ENCODE data around the gene CATSPERB.
"Not testable (repeated sequence)": the region's sequence is repeated elsewhere in the genome, so short reads cannot be mapped to it uniquely, and the experiment has no call there.

Gene CATSPERB

DNA sequence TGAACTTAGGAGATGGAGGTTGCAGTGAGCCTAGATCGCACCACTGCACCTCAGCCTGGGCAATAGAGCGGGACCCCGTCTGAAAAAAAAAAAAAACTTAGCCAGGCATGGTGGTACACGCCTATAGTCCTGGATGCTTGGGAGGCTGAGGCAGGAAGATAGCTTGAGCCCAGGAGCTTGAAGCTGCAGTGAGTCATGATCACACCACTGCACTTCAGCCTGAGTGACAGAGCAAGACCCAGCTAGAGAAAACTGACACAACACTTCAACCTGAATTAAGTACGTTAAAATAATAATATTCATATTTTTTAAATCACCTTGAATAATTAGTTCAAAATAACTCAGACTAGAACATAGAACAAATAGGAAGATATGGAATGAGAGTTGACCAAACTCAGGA lies 5.7 kb upstream of the CATSPERB start:
- DNase-seq, result no peak

DNA sequence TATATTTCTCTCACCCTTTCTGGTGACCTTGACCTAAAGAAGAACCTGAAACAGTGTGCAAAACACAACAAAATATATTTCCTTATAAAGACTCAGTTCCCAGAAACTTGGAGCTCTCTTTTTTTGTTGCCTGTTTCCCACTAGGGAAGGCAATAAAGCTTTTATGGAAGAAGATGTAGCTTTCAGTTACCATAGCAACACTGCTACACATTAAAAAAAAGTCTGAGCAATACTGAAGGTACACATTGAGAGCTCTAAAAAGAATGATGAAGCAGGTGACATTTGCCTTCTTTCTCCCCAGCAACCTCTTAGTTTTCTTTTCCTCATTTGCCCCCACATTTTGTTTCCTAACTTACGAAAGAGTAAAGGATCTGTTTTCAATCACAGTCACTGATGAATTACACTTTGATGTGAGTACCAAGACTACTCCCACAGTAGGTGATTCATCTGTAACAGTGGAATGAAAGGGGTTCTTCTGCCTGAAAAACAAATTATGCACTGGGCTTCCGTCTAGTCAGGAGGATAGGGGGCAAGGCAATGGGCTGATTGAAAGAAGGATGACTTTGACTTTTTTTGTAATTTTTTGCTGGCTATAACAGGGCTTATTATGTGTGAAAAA lies 1.1 kb upstream of the CATSPERB start:
- no peak for DNase-seq

DNA sequence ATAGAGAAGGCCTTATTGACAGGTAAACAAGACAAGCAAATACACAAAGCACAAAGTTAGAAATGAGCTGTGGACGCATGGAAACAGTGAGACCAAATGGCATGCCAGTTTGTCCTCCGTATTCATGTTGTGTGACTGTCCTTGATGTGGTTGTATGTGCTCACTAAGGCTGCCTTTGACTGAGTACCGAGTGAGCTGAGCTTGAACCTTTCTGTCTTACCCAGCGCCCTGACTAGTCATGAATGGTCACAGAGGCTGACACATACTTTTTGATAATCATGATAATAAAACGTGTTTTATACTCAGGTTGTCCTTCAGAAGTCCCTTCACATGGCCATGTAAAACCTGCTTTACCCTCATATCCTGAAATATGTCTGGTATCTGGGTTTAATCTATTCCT lies 553 bp upstream of the CATSPERB start:
- DNase-seq, result no peak

DNA sequence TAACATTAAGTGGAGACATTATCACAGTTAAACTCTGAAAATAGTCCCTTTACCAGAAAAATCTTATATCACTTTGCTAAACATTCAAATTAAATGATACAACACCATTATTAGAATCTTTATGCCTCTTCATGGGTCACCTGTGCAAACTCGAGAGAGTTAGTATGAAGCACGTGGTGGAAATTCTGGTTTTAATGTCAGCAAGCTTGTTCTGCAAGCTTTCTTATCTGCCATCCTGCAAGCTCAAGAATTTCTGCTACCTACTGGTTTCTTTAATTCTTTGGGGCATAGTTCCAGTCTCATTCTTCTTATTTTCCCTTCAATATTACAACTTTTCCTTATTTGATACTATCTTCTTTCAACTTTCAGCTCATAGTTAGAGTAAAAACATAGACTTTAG lies 868 bp downstream of the CATSPERB start:
- DNase-seq, result no peak

DNA sequence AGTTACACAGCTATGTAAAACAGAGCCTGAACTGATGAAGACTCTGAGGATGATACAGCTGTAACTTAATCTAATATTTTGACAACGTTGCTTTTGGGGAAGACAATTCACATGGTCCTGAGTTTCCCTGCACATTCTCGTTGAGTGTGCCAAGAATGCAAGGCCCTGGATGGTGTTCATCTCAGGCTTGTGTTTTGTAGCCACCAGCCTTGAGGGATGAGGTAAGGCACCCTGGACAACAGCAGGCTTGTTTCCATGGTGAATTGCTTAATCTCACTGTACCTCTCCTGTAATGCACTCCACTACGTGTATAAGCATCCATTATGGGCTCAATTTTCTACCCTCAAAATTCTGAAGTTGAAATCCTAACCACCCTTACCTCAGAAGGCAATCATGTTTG lies 2.1 kb downstream of the CATSPERB start:
- no peak for DNase-seq

DNA sequence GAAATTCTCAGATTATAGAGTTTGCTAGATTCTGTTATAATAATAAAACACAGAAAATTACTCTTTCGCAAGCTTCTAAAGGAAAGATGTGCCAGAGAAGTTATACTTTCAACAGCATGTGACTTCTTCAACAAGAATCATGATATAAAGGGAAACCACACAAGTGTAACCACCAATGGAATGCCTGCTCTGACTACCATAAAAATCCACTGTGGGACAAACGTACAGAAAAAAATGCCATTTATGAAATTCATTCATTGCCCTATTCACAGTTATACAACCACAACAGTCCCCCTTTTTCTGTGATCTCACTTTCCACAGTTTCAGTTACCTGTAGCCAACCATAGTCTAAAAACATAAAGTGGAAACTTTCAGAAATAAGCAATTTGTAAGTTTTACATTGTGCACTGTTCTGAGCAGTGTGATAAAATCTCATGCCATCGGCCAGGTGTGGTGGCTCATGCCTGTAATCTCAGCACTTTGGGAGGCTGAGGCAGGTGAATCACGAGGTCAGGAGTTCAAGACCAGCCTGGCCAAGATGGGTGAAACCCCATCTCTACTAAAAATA lies 3.2 kb downstream of the CATSPERB start:
- DNase-seq, result no peak

DNA sequence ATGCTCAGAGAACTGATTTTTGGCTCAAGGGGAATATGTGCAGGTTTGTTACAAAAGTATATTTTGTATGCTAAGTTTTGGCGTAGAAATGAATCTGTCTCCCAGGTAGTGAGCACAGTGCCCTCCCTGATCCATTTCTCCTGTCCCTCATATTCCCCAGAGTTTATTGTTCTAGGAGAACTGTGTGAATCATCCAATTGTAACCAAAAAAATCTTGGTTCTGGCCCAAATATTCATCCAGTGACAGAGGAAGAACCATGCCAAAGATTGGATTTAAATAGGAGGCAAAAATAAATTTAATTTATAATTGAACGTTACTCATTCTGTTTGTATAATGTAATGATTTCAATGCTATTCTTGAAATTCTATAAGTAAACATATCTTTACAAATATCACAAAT lies 4.8 kb downstream of the CATSPERB start:
- no peak for DNase-seq

DNA sequence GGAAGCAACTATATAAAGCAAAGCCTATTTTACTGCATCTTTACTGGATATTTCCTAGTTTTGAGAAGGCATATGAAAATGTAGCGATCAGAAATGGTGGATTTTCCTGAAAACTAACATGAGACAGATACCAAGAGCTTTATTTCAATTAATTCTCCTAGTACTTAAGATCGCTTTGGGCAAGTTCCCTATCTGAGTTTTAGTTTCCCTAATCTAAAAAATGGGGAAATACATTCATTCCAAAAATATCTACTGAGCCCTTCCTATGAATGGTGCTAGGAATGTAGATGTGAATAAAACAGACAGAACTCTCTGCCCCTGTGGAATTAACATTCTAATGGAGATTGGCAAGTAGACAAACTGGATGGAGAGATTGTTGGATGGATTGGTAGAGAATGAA lies 8.4 kb downstream of the CATSPERB start:
- DNase-seq, result no peak

DNA sequence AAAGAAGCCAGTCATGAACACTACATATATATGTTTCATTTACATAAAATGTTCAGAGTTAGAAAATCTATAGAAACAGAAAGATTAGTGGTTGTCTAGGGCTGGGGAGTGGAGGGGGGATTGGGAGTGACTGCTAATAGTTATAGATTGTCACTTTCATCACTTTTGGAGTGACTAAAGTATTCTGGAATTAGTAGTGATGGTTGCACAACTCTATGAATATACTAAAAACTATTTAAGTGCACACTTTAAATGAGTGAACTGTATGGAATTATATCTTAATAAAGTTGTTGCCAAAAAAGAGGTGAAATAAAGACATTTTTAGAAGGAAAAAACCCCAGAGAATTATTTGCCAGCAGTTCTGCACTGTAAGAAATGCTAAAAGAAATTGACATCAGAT lies 9.5 kb downstream of the CATSPERB start:
- DNase-seq, result no peak

DNA sequence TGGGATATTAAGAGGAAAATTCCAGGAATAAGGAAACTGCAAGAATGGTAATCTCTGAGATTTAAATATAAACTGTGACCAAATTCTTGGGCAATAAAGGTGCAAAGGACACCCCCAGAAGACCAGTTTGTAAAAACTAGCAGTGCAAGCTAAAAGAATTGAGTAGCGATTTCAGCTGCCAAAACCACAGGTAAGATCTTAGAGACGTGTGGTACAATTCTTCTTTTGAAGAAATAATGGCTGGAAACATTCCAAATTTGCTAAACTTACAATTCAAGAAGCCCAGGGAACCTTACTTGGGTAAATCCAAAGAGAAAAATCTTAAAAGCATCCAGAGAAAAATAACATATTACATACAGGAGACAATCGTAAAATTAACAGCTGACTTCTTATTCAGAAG lies 12.0 kb downstream of the CATSPERB start:
- no peak for DNase-seq

DNA sequence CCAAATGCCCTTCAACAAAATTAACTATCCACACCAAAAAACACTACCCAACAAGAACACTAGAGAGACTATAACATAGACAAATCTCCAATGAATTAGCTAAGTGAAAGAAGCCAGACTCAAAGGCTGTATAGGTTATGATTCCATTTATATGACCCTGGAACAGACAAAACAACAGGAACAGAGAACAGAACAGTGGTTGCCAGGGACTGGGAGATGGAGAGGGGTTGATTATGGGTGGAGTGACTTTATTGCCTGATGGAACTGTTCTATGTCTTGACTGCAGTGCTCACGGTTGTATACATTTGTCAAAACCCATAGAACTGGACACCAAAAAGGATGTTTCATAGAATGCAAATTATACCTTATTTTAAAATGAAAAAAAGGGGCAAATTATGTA lies 14.9 kb downstream of the CATSPERB start:
- no peak for DNase-seq

DNA sequence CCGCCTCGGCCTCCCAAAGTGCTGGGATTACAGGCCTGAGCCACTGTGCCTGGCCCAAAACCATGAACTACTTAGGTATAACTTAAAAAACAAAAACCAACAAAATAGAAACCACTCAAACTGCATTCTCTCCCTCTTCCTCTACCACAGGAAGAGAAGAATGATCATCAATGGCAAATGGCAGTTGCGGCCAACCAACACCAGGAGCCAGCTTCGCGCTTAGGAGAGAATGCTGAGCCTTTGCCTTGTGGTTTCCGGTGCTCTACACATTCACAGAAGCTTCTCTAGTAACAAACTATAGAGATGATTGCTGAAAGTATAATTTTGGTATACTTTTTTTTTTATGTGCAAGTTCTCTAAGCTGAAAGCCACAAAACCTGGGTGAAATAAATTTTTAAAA lies 17.1 kb downstream of the CATSPERB start:
- no peak for DNase-seq

DNA sequence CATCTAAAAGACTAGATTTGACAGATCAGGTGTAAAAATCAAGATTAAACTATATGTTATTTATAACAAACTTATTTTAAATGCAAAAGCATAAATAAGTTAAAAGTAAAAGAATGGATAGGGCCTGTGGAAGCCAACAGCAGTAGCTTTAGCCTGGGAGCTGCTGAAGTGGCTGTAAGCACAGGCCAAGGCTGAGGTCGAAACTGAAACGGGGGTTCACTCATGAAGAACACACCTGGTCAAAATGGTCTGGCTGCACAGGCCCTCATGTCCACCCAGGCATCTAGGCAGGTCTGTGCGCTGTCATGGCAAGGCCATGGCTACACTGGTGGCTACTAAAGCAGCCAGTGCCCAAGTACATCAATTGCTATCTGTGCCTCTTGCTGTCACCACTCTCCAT lies 23.1 kb downstream of the CATSPERB start:
- no peak for DNase-seq

DNA sequence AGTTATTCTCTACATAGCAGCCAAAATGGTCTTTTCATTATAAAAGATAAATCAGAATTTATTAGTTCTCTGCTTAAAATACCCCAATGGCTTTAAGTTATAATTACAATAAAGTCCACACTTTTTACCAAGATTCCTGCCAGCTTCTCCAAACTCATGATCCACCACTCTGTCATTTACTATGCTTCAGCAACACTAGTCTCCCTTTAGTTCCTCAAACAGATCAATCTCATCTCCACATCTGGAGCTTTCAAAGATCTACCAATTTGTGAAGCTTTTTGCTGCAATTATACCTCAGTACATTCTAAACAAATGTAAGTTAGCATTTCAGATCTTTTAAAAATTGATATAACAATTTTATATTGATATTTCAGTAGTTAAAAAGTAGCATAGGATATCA lies 24.9 kb downstream of the CATSPERB start:
- DNase-seq, result no peak

DNA sequence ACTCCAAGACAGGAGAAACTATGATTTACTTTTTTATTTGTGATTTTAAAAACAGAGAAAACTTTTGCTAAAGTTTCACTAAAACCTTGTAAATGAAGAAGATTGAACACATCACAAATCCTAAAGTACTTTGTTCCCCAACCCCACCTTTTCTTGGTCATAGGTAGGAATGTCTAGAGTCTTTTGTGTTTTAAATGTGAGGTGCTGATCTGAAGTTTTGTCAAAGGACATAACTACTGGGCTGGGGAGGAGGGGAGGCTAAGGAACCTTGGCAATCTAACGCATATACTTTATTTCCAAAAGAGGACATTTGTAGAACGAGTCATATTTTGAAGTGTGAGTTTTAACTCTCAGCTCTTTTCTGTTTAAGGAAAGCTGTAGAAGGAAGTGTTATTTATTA lies 37.2 kb downstream of the CATSPERB start:
- DNase-seq, result no peak

DNA sequence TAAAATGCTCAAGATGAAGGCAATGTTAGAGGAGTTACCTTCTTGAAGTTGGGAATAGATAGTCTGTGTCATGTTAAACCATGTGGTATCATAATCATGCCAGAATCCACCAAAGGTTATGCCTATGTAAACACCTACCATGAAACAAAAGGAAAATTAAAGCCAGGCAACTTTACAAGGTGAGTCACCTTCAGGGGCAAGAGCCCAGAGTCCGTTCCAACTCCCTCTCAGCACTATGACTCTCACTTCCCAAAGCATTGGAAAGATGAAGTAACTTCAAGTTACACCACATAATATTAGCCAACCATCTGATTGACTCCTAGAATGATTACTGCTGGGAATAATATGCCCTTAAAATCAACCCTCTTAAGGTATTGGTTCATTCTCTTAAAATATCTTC lies 38.5 kb downstream of the CATSPERB start:
- no peak for DNase-seq

DNA sequence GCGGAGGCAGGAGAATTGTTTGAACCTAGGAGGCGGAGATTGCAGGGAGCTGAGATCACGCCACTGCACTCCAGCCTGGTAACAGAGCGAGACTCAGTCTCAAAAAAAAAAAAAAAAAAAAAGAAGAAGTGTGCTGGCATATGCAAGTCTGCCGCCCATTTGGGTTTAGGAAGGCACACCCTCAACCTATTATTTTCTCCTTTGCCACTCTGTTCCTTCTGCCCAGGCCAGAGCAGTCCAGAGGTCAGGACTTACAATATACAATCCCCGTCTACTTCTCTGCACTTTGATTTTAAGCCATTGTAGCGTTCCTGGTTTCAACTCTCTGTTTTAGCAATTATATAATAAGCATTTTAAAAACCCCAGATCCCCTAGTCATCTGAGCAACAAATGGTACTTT lies 39.8 kb downstream of the CATSPERB start:
- no peak for DNase-seq

DNA sequence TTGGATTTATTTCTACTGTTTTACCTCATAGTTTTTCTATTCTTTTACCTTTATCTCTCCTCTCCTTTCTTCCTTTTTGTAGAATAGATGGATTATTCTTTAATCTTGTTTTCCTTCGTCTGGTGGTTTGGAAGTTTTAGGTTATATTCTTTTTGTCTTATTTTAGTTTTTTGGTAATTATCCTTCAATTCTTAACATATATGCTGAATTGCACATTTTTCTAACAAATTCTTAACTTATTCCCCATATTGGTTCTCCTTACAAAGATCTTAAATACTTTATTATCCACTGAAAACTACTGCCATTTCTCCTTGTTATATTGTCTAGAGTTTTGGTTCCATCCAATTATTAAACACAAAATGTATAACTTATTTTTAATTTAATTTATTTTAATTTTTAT lies 42.3 kb downstream of the CATSPERB start:
- DNase-seq, result no peak

DNA sequence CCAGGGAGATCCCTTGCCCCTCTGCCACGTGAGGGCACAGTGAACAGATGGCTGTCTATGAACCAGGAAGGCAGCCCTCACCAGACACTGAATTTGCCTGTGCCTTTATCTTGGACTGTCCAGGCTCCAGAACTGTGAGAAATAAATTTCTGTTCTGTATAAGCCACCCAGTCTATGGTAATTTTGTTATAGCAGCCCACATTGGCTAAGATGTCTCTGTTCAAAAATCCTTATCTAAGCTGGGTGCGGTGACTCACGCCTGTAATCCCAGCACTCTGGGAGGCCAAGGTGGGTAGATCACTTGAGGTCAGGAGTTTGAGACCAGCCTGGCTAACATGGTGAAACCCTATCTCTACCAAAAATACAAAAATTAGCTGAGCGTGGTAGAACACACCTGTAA lies 44.5 kb downstream of the CATSPERB start:
- not testable (repeated sequence) for DNase-seq

DNA sequence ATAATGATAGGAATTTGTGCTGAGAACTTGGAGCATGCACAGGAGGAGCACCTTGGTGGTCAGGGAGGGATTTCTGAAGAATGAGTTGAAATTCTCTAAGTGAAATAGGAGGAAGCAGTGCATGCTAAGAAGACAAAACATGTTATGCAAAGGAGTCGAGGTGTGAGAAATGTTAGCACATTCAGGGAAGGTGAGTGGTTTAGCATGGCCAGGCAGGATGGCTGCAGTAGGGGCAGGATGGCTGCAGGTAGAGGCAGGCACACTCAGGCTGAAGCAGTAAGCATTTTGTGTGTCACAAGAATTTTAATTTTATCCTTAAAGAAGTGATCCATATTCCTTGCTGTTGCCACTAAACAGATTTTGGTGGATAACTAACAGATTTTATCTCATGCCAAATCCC lies 46.3 kb downstream of the CATSPERB start:
- no peak for DNase-seq

DNA sequence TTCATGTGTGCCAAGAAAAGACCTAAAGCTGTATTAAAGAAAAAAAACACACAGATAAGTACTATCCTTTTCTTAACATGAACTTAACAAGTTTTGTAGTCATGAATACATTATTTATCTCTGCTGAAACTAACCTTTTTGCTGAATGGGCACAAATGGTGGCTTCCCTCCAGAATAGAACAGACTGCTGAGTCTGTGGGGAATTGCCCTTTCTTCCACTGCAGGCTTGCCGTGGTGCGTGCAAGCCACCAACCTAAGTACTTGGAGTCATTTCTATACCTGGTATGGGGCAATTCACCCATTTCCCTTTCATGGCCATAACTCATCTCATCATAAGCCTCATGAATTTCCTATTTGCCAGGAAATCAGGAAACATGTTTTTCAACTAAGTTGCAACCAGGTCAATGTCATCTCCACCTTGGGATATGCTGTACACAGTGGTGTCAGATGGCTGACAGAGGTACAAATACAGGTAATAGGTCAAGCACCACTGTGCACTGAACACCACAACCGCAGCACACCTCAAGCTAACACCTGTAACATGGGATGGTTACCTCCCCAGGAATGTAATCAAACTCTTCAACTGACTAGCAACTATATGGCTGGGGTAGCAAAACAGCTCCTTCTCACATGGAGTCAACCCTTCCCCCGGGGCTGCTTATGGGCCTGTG lies 49.9 kb downstream of the CATSPERB start:
- no peak for DNase-seq

DNA sequence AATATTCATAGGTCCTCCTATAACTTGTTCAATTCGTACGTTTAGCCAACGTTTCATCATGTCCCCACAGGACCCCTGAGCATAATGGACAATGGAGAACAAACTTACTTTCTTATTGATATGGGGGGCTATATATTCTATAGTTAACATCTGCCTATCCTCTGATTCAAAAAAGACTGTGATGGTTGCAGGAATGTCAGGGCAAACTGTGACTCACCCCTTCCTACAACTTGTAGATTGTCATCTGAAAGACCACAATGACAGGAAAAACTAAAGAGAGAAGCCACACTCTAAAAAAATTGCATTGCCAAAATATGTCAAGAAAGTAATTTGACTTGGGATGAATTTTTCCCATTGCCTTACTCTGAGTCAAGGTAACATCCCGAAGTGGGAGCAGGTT lies 50.8 kb downstream of the CATSPERB start:
- no peak for DNase-seq

DNA sequence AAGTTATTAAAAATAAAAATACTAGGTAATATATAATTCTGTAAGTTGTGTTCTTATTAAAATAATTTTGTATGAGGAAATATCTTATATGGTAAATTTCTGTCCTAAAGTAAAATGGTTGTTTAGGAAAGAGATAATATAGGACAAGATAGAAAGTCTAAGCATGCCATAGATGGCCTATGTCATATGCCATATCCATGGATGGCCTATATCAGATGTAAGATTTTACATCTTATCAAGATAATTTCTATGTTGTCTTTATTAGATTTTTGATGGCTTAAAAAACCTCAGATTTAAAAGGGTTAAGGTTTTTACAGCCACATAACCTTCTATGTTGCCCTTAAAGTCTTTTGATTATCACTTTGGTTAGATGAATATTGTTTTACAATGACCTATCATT lies 52.6 kb downstream of the CATSPERB start:
- DNase-seq, result no peak

Data from anterior cingulate cortex (tissue), 58 donors.